ENCODE measurements around the gene PRKCQ.
"Not testable (repeated sequence)": the region's sequence is repeated elsewhere in the genome, so short reads cannot be mapped to it uniquely, and the experiment has no call there.

The PRKCQ gene

DNA sequence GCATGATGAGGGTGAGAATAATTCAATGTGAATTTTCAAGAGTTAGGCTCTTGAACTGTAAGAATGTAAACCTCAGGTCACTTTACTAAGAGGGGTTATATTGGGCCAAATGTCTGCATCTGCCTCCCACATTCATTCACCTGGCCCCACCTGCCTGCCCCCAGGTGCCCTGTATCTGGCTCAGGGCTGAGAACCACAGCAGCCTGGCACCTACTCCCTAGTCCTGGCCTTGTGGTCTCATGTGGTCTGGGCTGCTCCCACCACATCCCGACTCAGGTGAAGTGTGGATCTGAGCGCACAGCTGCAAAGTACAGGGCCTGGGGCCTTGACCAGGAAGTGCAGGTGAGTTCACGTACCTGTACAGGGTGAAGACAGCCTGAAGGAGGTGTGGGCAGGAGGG lies 195.2 kb downstream of the PRKCQ start:
- no peak for DNase-seq (ENCODE audit: low spot score)

DNA sequence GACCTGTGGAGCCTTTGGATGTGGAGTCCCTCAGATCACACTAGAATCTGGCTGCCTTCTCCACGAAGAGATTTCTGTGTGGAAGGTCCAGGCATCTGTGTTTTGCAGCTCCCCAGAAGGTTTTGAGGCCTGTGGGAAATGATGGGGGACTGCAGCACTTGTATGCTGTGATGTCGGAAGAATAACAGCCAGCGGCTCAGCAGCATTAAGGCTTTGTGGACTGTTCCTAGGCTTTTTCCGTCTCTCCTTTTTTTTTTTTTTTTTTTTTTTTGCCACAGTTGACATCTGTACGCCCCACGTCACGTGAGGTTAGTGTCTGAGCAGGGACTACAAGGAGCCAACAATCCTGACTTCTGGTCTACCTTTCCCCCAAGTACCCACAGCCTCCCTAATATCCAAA lies 196.0 kb downstream of the PRKCQ start:
- no peak for DNase-seq (ENCODE audit: low spot score)

DNA sequence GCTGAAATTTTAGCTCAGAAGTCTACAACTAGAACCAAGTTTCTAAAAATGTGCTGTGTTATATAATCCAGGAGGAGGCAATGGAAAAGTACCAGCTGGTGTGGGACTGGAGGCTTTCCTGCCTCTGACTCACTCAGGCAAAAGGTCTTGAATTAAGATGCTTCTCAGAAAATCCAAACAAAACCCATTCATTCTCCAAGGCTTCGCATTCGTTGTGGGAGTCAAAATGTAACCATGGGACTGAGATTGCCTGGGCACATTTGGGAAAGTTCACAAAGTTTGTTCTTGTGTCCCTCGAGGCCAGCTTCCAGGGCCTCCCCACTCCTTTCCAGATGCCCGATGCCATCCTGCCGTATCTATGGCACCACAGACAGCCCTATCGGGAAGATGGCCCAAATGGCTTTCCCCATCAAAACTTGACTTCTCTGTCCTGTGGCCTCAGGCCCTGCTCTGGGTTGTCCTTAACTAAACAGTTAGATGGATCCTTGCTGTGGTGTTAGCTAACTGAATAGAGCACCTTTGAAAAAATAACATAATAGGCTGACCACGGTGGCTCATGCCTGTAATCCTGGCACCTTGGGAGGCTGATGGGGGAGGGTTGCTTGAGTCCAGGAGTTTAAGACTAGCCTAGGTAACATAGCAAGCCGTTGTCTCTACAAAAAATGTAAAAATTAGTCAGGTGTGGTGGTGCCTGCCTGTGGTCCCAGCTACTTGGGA lies 196.8 kb downstream of the PRKCQ start:
- DNase-seq (ENCODE audit: low spot score), result no peak

DNA sequence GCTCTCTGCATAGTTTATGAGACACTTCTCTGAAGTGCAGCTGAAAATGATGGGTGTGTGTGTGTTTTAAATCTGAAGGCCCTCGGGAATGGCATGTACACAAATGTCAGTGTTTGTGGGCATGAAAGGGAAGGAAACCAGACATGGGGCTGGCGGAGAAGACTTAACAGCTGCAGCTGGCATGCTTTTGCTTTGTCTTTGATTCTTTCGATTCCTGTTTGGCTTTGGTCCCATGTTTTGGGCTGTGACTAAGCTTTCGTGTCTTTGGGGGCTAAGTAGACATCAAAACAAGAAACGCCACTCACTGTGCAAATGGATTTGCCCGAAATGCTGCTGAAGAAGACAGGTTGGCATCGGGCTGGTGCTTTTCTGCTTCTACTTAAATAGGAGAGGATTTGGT lies 198.0 kb downstream of the PRKCQ start:
- DNase-seq (ENCODE audit: low spot score), result peak; percentile 54

DNA sequence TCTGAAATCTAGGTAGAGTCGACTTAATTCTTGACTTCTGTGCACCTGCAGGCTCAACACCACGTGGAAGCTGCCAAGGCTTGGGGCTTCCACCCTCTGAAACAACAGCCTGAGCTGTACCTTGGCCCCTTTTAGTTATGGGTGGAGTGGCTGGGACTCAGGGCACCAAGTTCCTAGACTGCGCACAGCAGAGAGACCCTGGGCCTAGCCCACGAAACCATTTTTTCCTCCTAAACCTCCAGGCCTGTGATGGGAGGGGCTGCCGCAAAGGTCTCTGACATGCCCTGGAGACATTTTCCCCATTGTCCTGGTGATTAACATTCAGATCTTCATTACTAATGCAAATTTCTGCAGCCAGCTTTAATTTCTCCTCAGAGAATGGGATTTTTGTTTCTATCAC lies 199.6 kb downstream of the PRKCQ start:
- not testable (repeated sequence) for DNase-seq (ENCODE audit: low spot score)

DNA sequence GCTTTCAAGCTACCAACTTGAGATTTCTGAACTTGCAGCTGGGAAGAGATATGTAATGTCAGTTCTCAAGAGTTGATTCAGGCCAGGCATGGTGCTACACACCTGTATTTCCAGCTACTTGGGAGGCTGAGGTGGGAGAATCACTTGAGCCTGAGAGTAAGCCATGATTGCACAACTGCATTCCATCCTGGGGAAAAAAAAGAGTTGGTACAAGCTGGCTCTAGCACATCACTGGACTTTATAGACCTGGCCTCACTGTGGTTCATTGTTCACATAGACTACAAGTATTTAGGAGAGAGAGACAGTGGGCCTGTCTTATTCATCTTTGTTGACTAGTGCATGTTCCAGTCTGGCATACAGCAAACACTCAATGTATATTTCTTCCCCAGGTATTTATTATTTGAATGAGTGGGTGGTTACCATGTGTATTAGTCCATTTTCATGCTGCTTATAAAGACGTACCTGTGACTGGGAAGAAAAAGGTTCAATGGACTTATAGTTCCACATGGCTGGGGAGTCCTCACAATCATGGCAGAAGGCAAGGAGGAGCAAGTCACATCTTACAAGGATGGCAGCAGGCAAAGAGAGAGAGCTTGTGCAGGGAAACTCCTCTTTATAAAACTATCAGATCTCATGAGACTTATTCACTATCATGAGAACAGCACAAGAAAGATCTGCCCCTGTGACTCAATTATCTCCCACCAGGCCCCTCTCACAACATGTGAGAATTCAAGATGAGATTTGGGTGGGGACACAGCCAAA lies 200.9 kb downstream of the PRKCQ start:
- DNase-seq (ENCODE audit: low spot score), result no peak
